Measurements from ENCODE around the gene MPO. TPM values are rescaled to one million over a fixed set of nuclear protein-coding genes. Genes with fewer than 3 reads are reported as not detected.

MPO gene
- total and polyA plus RNA-seq, 9 donors = 0.02 to 0.67 (median 0.11) TPM; not detected in 4

DNA sequence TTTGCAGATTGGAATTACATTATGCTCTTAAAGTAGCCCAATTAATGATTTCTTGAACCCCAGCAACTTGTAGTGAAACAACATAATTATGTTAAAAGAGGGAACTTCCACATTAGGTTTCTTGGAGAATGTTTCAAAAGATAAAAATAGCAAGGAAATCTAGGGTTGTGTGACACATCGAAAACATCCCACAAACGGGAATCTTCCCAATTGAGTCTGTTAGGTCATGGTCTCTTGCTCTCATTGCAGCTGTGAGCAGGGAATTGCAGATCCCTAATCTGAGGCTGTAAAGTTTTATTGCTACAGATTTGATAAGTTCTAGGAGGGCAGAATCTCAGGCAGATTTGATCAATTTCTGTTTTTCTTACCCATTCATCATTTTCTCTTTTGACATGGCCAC, 49.1 kb downstream of the MPO start:
- Histone ChIP-seq H3K9me3 (no peaks in the 10 kb centered on the region), H3K27me3 (no peaks in the 10 kb centered on the region), H3K4me3 (no peak overlapping the region), H3K4me1 (ENCODE audit: insufficient read depth) (no peaks in the 10 kb centered on the region), H3K27ac (no peak overlapping the region), H3K36me3 (no peaks in the 10 kb centered on the region)
- no peak for DNase-seq
- 17 to 22% (median 21%) methylated on average over 2 of the region's 2 CpGs for WGBS, 3 donors
- TF ChIP-seq, protein P1, sequence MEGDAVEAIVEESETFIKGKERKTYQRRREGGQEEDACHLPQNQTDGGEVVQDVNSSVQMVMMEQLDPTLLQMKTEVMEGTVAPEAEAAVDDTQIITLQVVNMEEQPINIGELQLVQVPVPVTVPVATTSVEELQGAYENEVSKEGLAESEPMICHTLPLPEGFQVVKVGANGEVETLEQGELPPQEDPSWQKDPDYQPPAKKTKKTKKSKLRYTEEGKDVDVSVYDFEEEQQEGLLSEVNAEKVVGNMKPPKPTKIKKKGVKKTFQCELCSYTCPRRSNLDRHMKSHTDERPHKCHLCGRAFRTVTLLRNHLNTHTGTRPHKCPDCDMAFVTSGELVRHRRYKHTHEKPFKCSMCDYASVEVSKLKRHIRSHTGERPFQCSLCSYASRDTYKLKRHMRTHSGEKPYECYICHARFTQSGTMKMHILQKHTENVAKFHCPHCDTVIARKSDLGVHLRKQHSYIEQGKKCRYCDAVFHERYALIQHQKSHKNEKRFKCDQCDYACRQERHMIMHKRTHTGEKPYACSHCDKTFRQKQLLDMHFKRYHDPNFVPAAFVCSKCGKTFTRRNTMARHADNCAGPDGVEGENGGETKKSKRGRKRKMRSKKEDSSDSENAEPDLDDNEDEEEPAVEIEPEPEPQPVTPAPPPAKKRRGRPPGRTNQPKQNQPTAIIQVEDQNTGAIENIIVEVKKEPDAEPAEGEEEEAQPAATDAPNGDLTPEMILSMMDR (IDR thresholded peaks at IDR 0.05) = no peak
- TF ChIP-seq EP300 (IDR thresholded peaks at IDR 0.05) (no peak), POLR2A (IDR thresholded peaks at IDR 0.05) (no peak)
- intact Hi-C loops (cut with DNase I) = no loop called here

- Histone ChIP-seq H3K4me1 (ENCODE audit: insufficient read depth) (no peaks in the 10 kb centered on the region), H3K27me3 (no peaks in the 10 kb centered on the region), H3K27ac (no peak overlapping the region), H3K36me3 (no peaks in the 10 kb centered on the region), H3K4me3 (no peak overlapping the region), H3K9me3 (no peaks in the 10 kb centered on the region)
- 88 to 91% (median 89%) methylated on average over 4 of the region's 4 CpGs for WGBS, 3 donors
- DNase-seq = no peak
- intact Hi-C loops (cut with DNase I) = no loop called here
- TF ChIP-seq, protein P1 (IDR thresholded peaks at IDR 0.05) = no peak
- TF ChIP-seq EP300 (IDR thresholded peaks at IDR 0.05) (no peak), POLR2A (IDR thresholded peaks at IDR 0.05) (no peak)
These were observed 50.9 kb downstream of the MPO start for GRCh38 chr17:58229881-58230280.

- TF ChIP-seq EP300 (IDR thresholded peaks at IDR 0.05) (no peak), POLR2A (IDR thresholded peaks at IDR 0.05) (no peak)
- TF ChIP-seq, protein P1 (IDR thresholded peaks at IDR 0.05) = no peak
- Histone ChIP-seq H3K27ac (no peak overlapping the region), H3K27me3 (no peaks in the 10 kb centered on the region), H3K9me3 (no peaks in the 10 kb centered on the region), H3K4me1 (ENCODE audit: insufficient read depth) (no peaks in the 10 kb centered on the region), H3K36me3 (no peaks in the 10 kb centered on the region), H3K4me3 (no peak overlapping the region)
- DNase-seq = no peak
- intact Hi-C loops (cut with DNase I) = no loop called here
- WGBS, 3 donors = 35 to 46% (median 38%) methylated on average over 1 of the region's 1 CpG
These were observed 51.4 kb downstream of the MPO start for GRCh38 chr17:58229384-58229783.

DNA sequence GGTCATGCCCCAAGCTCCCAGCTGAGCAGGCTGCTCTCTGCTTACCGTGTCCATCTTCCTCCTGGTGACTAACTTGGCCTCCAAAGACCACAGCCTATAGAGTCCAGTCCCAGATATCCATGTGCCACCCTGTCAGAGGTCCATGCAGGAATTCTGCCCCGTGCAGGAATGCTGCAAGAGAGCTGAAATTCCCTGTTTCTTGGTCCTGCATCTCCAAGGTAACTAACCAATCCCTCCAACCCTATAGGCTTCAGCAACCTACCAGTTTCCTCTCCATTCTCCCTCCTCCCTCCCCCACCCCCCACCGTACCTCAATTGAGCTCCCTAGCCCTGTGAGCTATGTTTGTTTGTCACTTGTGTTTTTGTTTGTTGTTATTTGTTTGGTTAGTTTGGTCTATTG, 52.1 kb downstream of the MPO start:
- WGBS, 3 donors = 31 to 34% (median 33%) methylated on average over 3 of the region's 3 CpGs
- Histone ChIP-seq H3K9me3 (no peaks in the 10 kb centered on the region), H3K27me3 (no peaks in the 10 kb centered on the region), H3K27ac (no peak overlapping the region), H3K36me3 (no peaks in the 10 kb centered on the region), H3K4me3 (no peak overlapping the region), H3K4me1 (ENCODE audit: insufficient read depth) (no peaks in the 10 kb centered on the region)
- TF ChIP-seq POLR2A (IDR thresholded peaks at IDR 0.05) = no peak
- no peak for TF ChIP-seq EP300 (IDR thresholded peaks at IDR 0.05)
- TF ChIP-seq, protein P1 (IDR thresholded peaks at IDR 0.05) = no peak
- DNase-seq = no peak
- intact Hi-C loops (cut with DNase I) = no loop called here

Measured in ovary (tissue), 9 donors.